NCI-H1930 (cell line): ENCODE data around the gene PACS1.

Experiments
- DNase-seq, 2 experiments: peaks; one replicate each; lab custom pipeline; 2025; lab: John Stamatoyannopoulos, UW

The PACS1 gene

GRCh38 chr11:66290330-66290621 is 220.2 kb downstream of the PACS1 start:
- DNase-seq: no peak

GRCh38 chr11:66291303-66291705 is 221.2 kb downstream of the PACS1 start:
- no peak for DNase-seq

- peak in 1 of 2 experiments; percentile 58 for DNase-seq
Observed at GRCh38 chr11:66291706-66292542, 221.9 kb downstream of the PACS1 start, which contains the start of gene TMEM151A. Gene TMEM151A (plus strand): TSS chr11:66291894. CDS start chr11:66292014, 120 bp downstream.

GRCh38 chr11:66292543-66293332 is 222.7 kb downstream of the PACS1 start:
- no peak for DNase-seq

- DNase-seq: no peak
Observed at GRCh38 chr11:66293352-66293751, 223.3 kb downstream of the PACS1 start.

GRCh38 chr11:66293777-66294625 is 223.9 kb downstream of the PACS1 start:
- no peak for DNase-seq
